Natural killer cell treated with Interleukin-12 subunit alpha and Interleukin-12 subunit beta and Interleukin-15 and Interleukin-18, amount 100 ng/mL, for 72 hours (primary cell): Measurements from ENCODE around the gene SYNPR. TPM values are rescaled to one million over a fixed set of nuclear protein-coding genes. Genes with fewer than 3 reads are reported as not detected.
"Not testable (repeated sequence)": the region's sequence is repeated elsewhere in the genome, so short reads cannot be mapped to it uniquely, and the experiment has no call there.

Source experiments
- ATAC-seq, 2 donors: fragments of 150-1000 bp; cut with Tn5 transposase in 1 of 2; sonication (Bioruptor Pico), chemical (Tn5 transposase) in 1 of 2; 2 replicates each; pipeline ENCODE4 v1.10.0; 2021
- DNase-seq: peaks from one replicate; pipeline ENCODE4 v3.0.0; 2022; ENCODE audit warnings: low spot score
- H3K27ac Mint-ChIP-seq, 2 donors: 1 replicate in 1 of 2; 2 replicates in 1 of 2; pipeline ENCODE4 v1.8.0; 2022; ENCODE audit warnings: mixed read lengths in 2 of 2, mild to moderate bottlenecking in 1 of 2, moderate library complexity in 1 of 2
- H3K27me3 Mint-ChIP-seq, 2 donors: 1 replicate in 1 of 2; 2 replicates in 1 of 2; pipeline ENCODE4 v1.8.0; 2022; ENCODE audit warnings: mixed read lengths in 2 of 2
- H3K36me3 Mint-ChIP-seq: one replicate; pipeline ENCODE4 v1.8.0; 2022; ENCODE audit warnings: mixed read lengths
- H3K4me1 Mint-ChIP-seq, 2 donors: 1 replicate in 1 of 2; 2 replicates in 1 of 2; pipeline ENCODE4 v1.8.0; 2022; ENCODE audit warnings: low read depth in 2 of 2, mixed read lengths in 2 of 2, mild to moderate bottlenecking in 1 of 2
- H3K4me3 Mint-ChIP-seq: one replicate; pipeline ENCODE4 v1.8.0; 2022; ENCODE audit warnings: mixed read lengths
- H3K9me3 Mint-ChIP-seq: 2 replicates; pipeline ENCODE4 v1.8.0; 2022; ENCODE audit warnings: mixed read lengths
- total RNA-seq, 2 donors: library from RNA; stranded (reverse); gene quantifications; one replicate each; pipeline ENCODE4 v1.2.3, GENCODE V29; 2022

The SYNPR gene
- not detected for total RNA-seq

DNA sequence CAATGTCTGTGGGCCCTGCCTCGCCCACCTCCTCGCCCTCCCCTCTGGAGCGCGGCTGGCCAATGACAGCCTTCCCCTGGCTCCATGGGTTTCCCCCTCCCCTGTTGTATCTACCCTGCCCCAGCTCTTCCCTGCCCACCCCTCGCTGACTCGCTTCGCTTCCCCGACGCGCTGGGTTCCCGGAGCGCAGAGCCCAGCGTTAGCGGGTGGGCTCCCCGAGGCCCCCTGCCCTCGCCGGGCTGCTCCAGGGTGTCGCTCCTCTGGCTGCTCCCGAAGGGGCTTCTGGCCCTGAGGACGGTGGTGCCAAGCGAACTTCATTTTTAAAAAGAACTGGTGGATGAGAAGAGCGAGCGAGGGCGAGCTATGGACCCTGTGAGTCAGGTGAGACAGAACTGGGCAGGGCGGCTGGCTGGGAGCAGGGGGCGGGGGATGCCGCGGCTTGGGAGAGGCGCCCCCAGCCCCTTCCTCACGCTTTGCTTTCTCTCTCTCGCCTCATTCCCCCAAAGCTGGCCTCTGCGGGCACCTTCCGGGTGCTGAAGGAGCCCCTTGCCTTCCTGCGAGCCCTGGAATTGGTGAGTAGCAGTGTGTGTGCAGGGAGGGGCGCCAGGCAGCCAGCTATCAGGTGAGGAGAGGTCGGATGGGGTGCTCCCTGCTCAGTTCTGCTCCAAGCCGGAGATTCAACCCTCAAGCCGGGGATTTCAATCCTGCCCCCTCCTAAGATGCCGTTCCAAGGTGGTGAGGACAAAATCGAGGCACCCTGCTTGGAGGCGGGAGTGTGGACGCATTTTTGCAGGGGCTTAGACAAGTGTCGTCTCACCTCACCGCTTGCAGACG is at the start of gene SYNPR:
Gene SYNPR, plus strand, starts transcription at position 138 of the 834 bp plus-strand sequence.
- Mint-ChIP-seq H3K4me1 (no peaks in the 10 kb centered on the region), H3K36me3 (no peaks in the 10 kb centered on the region), H3K27me3 (peaks cover 0 to 10% of the 10 kb centered on the region in 2 donors), H3K9me3 (no peaks in the 10 kb centered on the region), H3K4me3 (no peak within 1 kb of the TSS), H3K27ac (no peak within 1 kb of the TSS)
- no peak for DNase-seq
- ATAC-seq, result no peak

DNA sequence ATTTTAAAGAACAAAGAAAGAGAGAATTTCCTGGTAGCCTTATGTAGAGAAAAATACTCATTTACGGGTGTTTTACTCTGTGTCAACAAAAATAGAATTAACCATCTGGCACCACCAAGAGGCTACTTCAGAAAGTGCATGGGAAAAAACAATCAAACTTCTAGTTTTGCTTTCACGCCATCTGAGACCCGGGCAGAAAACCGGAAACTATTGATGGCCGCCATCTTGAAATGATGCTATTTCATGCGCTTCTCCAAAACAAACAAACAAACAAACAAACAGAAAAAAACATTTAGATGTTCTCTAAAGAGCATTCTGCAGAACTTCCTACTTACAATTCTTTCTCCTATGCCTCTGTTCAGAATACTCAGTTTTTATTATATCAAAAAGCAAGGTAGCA is 49.4 kb upstream of the SYNPR start:
- Mint-ChIP-seq H3K4me1 (no peaks in the 10 kb centered on the region), H3K36me3 (no peaks in the 10 kb centered on the region), H3K9me3 (peaks cover 9% of the 10 kb centered on the region), H3K27ac (no peak overlapping the region), H3K27me3 (no peaks in the 10 kb centered on the region), H3K4me3 (no peak overlapping the region)
- DNase-seq (no peak), ATAC-seq (no peak)

DNA sequence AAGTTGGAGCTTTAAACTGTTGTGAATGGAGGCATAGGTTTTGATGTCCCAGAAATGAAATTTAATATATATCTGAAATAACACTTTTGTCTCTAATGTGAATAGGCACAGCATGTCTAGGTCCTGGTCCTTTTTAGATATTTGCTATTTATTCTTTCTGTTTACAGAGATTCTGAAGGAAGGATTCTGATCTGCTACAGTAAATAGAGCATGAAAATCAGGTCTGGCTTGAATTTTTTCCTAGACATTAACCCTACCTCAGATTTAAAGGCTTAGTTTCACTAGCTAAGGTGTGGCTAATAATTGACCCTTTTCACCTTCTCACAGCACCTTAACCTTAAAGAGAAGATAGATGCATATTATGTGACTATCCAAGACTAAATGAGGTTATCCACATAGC is 48.0 kb upstream of the SYNPR start:
- no peak for DNase-seq
- H3K27ac Mint-ChIP-seq, result no peak overlapping the region
- H3K4me1 Mint-ChIP-seq, result no peaks in the 10 kb centered on the region
- no peaks in the 10 kb centered on the region for H3K27me3 Mint-ChIP-seq
- H3K4me3 Mint-ChIP-seq, result no peak overlapping the region
- ATAC-seq, result no peak
- peaks cover 12% of the 10 kb centered on the region for H3K9me3 Mint-ChIP-seq
- no peaks in the 10 kb centered on the region for H3K36me3 Mint-ChIP-seq

GRCh38 chr3:63231643-63232042 is 46.5 kb upstream of the SYNPR start:
- ATAC-seq (no peak), DNase-seq (no peak)
- Mint-ChIP-seq H3K27me3 (no peaks in the 10 kb centered on the region), H3K4me1 (no peaks in the 10 kb centered on the region), H3K36me3 (no peaks in the 10 kb centered on the region), H3K27ac (no peak overlapping the region), H3K9me3 (peaks cover 12% of the 10 kb centered on the region), H3K4me3 (no peak overlapping the region)

- H3K36me3 Mint-ChIP-seq, result no peaks in the 10 kb centered on the region
- H3K27ac Mint-ChIP-seq, result no peak overlapping the region
- peaks cover 12% of the 10 kb centered on the region for H3K9me3 Mint-ChIP-seq
- DNase-seq (no peak), ATAC-seq (no peak)
- no peak overlapping the region for H3K4me3 Mint-ChIP-seq
- H3K4me1 Mint-ChIP-seq, result no peaks in the 10 kb centered on the region
- no peaks in the 10 kb centered on the region for H3K27me3 Mint-ChIP-seq
Measured at GRCh38 chr3:63232764-63233396, 45.2 kb upstream of the SYNPR start.

DNA sequence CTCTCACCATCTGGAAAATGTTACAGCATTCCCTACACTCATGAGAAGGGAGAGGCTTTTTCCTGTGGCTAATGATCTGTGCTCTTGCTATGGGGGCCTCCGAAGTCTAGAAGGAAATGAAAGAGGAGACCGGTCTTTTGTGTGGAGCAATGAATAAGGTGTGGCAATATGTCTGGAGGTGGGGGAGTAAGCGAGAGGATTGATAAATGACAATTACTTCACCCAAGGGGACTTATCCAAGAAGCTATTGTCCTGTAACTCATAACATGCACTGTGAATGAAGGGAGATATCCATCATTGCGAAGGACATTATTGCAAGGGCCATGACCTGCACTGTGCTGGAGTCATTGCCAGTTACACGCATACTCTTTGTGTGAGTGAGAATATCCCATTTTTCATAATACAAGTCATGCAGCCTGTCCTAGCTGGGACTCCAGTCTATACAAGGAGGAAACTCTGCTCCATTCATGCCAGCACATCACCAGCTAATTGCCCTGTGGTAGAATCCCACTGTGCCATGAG is 37.7 kb upstream of the SYNPR start:
- no peaks in the 10 kb centered on the region for H3K27me3 Mint-ChIP-seq
- H3K27ac Mint-ChIP-seq, result no peak overlapping the region
- H3K4me1 Mint-ChIP-seq, result no peaks in the 10 kb centered on the region
- no peaks in the 10 kb centered on the region for H3K36me3 Mint-ChIP-seq
- H3K9me3 Mint-ChIP-seq, result peaks cover 6% of the 10 kb centered on the region
- DNase-seq (no peak), ATAC-seq (no peak)
- no peak overlapping the region for H3K4me3 Mint-ChIP-seq

- Mint-ChIP-seq H3K27me3 (no peaks in the 10 kb centered on the region), H3K27ac (no peak overlapping the region), H3K4me3 (no peak overlapping the region), H3K9me3 (peaks cover 8% of the 10 kb centered on the region), H3K36me3 (no peaks in the 10 kb centered on the region), H3K4me1 (no peaks in the 10 kb centered on the region)
- DNase-seq (no peak), ATAC-seq (no peak)
Measured at GRCh38 chr3:63242124-63242523, 36.0 kb upstream of the SYNPR start.

GRCh38 chr3:63244486-63244885 is 33.6 kb upstream of the SYNPR start:
- Mint-ChIP-seq H3K9me3 (peaks cover 7% of the 10 kb centered on the region), H3K36me3 (no peaks in the 10 kb centered on the region), H3K27ac (no peak overlapping the region), H3K27me3 (no peaks in the 10 kb centered on the region), H3K4me3 (no peak overlapping the region), H3K4me1 (no peaks in the 10 kb centered on the region)
- ATAC-seq (no peak), DNase-seq (no peak)

- Mint-ChIP-seq H3K9me3 (peaks cover 4% of the 10 kb centered on the region), H3K4me3 (no peak overlapping the region), H3K27me3 (no peaks in the 10 kb centered on the region), H3K27ac (no peak overlapping the region), H3K4me1 (no peaks in the 10 kb centered on the region), H3K36me3 (no peaks in the 10 kb centered on the region)
- DNase-seq (no peak), ATAC-seq (no peak)
Measured at GRCh38 chr3:63245726-63246241, 32.3 kb upstream of the SYNPR start.

- no peak for DNase-seq
- no peak overlapping the region for H3K27ac Mint-ChIP-seq
- H3K36me3 Mint-ChIP-seq, result no peaks in the 10 kb centered on the region
- peaks cover 4% of the 10 kb centered on the region for H3K9me3 Mint-ChIP-seq
- H3K4me3 Mint-ChIP-seq, result no peak overlapping the region
- H3K4me1 Mint-ChIP-seq, result no peaks in the 10 kb centered on the region
- no peaks in the 10 kb centered on the region for H3K27me3 Mint-ChIP-seq
- ATAC-seq, result no peak
Measured at GRCh38 chr3:63248015-63248414, 30.1 kb upstream of the SYNPR start.

- Mint-ChIP-seq H3K9me3 (no peaks in the 10 kb centered on the region), H3K4me3 (no peak overlapping the region), H3K27ac (no peak overlapping the region), H3K36me3 (no peaks in the 10 kb centered on the region), H3K4me1 (no peaks in the 10 kb centered on the region), H3K27me3 (no peaks in the 10 kb centered on the region)
- DNase-seq (no peak), ATAC-seq (no peak)
Measured at GRCh38 chr3:63251499-63251898, 26.6 kb upstream of the SYNPR start.

DNA sequence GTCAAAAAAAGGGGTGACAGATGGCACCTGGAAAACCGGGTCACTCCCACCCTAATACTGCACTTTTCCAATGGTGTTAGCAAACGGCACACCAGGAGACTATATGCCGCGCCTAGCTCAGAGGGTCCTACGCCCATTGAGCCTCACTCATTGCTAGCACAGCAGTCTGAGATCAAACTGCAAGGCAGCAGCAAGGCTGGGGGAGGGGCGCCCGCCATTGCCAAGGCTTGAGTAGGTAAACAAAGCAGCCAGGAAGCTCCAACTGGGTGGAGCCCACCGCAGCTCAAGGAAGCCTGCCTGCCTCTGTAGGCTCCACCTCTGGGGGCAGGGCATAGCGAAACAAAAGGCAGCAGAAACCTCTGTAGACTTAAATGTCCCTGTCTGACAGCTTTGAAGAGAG is 22.3 kb upstream of the SYNPR start:
- ATAC-seq, H3K4me1 Mint-ChIP-seq, H3K36me3 Mint-ChIP-seq, H3K4me3 Mint-ChIP-seq, H3K27me3 Mint-ChIP-seq, DNase-seq, H3K9me3 Mint-ChIP-seq, H3K27ac Mint-ChIP-seq: not testable (repeated sequence)

DNA sequence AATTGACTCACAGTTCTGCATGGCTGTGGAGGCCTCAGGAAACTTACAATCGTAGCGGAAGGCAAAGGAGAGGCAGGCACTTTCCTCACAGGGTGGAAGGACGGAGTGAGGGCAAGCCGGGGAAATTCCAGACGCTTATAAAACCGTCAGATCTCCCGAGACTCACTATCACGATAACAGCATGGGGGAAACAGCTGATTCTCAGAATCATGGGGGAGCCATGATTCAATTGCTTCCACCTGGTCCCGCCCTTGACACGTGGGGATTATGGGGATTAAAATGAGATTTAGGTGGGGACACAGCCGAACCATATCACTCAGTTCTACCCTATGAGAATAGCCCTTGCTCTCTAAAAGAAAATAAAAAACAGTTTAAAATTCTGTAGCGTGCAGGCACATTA is 13.4 kb upstream of the SYNPR start:
- Mint-ChIP-seq H3K4me3 (no peak overlapping the region), H3K4me1 (no peaks in the 10 kb centered on the region), H3K9me3 (peaks cover 4% of the 10 kb centered on the region), H3K27me3 (no peaks in the 10 kb centered on the region), H3K27ac (no peak overlapping the region), H3K36me3 (no peaks in the 10 kb centered on the region)
- DNase-seq (no peak), ATAC-seq (no peak)

- Mint-ChIP-seq H3K4me1 (no peaks in the 10 kb centered on the region), H3K4me3 (no peak overlapping the region), H3K27me3 (peaks cover 0 to 5% of the 10 kb centered on the region in 2 donors), H3K9me3 (peaks cover 4% of the 10 kb centered on the region), H3K27ac (no peak overlapping the region), H3K36me3 (no peaks in the 10 kb centered on the region)
- no peak for DNase-seq
- no peak for ATAC-seq
Measured at GRCh38 chr3:63274359-63274758, 3.7 kb upstream of the SYNPR start.
